HepG2 (cell line): ENCODE results near the gene APOM. TPM values are rescaled to one million over a fixed set of nuclear protein-coding genes. Genes with fewer than 3 reads are reported as not detected.

Source experiments
- FOXO1 ChIP-seq: sonication (generic); formaldehyde crosslinking; IDR thresholded peaks from 2 replicates; pipeline ENCODE4 v1.4.0; 2020; ENCODE audit warnings: missing genetic modification reagents
- HOXA5 ChIP-seq: sonication (generic); formaldehyde crosslinking; IDR thresholded peaks from 2 replicates; pipeline ENCODE4 v1.4.0; 2020; ENCODE audit warnings: missing genetic modification reagents
- IRF2 ChIP-seq: IDR thresholded peaks from 2 replicates; pipeline ENCODE4 v1.6.1; 2018; ENCODE audit warnings: missing genetic modification reagents, missing compliant biosample characterization
- KDM1A ChIP-seq: IDR thresholded peaks from 2 replicates; pipeline ENCODE4 v1.6.1; 2016; ENCODE audit warnings: missing compliant biosample characterization
- KMT2B ChIP-seq: IDR thresholded peaks from 2 replicates; pipeline ENCODE4 v1.6.1; 2016; ENCODE audit warnings: missing genetic modification reagents, missing compliant biosample characterization
- MLLT10 ChIP-seq: sonication (generic); formaldehyde crosslinking; IDR thresholded peaks from 2 replicates; pipeline ENCODE4 v1.4.0; 2020; ENCODE audit warnings: missing genetic modification reagents
- NR3C1 ChIP-seq: sonication (generic); formaldehyde crosslinking; IDR thresholded peaks from 2 replicates; pipeline ENCODE4 v1.4.0; 2020; ENCODE audit warnings: missing genetic modification reagents
- POLR2A ChIP-seq, 2 experiments: IDR thresholded peaks; 2 replicates each; pipeline ENCODE4 v1.6.1; 2011; ENCODE audit warnings: low read depth in 2 of 2, low read length in 2 of 2, mild to moderate bottlenecking in 1 of 2, moderate library complexity in 1 of 2; ENCODE audit not compliant: insufficient read depth in 1 of 2
- POLR2AphosphoS5 ChIP-seq: IDR thresholded peaks from 2 replicates; pipeline ENCODE4 v1.6.1; 2012; ENCODE audit warnings: low read depth, low read length
- SP140L ChIP-seq: sonication (generic); formaldehyde crosslinking; IDR thresholded peaks from 2 replicates; pipeline ENCODE4 v1.4.0; 2020; ENCODE audit warnings: missing genetic modification reagents, borderline replicate concordance
- SRSF9 ChIP-seq: fragments of 200-400 bp; formaldehyde crosslinking; IDR thresholded peaks from 2 replicates; pipeline ENCODE4 v1.6.1; 2018; ENCODE audit warnings: borderline replicate concordance, mild to moderate bottlenecking, low read depth, low read length; ENCODE audit not compliant: insufficient read depth, poor library complexity, severe bottlenecking
- TBP ChIP-seq: sonication (generic); formaldehyde crosslinking; IDR thresholded peaks from 2 replicates; pipeline ENCODE4 v1.5.0; 2020; ENCODE audit warnings: missing genetic modification reagents
- TGIF2 ChIP-seq: IDR thresholded peaks from 2 replicates; pipeline ENCODE4 v1.6.1; 2016; ENCODE audit warnings: control low read depth, missing compliant biosample characterization
- THYN1 ChIP-seq: sonication (generic); formaldehyde crosslinking; IDR thresholded peaks from 2 replicates; pipeline ENCODE4 v1.8.1; 2023; ENCODE audit warnings: low read depth, mild to moderate bottlenecking, moderate library complexity, missing genetic modification reagents, borderline replicate concordance
- ZNF317 ChIP-seq: sonication (generic); formaldehyde crosslinking; IDR thresholded peaks from 2 replicates; pipeline ENCODE4 v1.5.0; 2020; ENCODE audit warnings: mild to moderate bottlenecking, missing genetic modification reagents
- ZNF354B ChIP-seq: sonication (generic); formaldehyde crosslinking; IDR thresholded peaks from 2 replicates; pipeline ENCODE4 v1.8.0; 2022; ENCODE audit warnings: mild to moderate bottlenecking, missing genetic modification reagents
- ZNF629 ChIP-seq: sonication (generic); formaldehyde crosslinking; conservative IDR thresholded peaks from 2 replicates; pipeline ENCODE4 v1.5.0; 2020; ENCODE audit warnings: missing genetic modification reagents
- ZNF713 ChIP-seq: sonication (generic); formaldehyde crosslinking; IDR thresholded peaks from 2 replicates; pipeline ENCODE4 v1.4.0; 2020; ENCODE audit warnings: mild to moderate bottlenecking, missing genetic modification reagents
- ZNF724P ChIP-seq: sonication (generic); formaldehyde crosslinking; IDR thresholded peaks from 2 replicates; pipeline ENCODE4 v1.8.0; 2022; ENCODE audit warnings: missing genetic modification reagents, borderline replicate concordance
- ZNF749 ChIP-seq: sonication (generic); formaldehyde crosslinking; IDR thresholded peaks from 2 replicates; pipeline ENCODE4 v1.8.0; 2022; ENCODE audit warnings: mild to moderate bottlenecking, missing genetic modification reagents, moderate library complexity, borderline replicate concordance
- ZNF768 ChIP-seq: sonication (generic); formaldehyde crosslinking; IDR thresholded peaks from 2 replicates; pipeline ENCODE4 v1.4.0; 2020; ENCODE audit warnings: missing genetic modification reagents
- ZNF772 ChIP-seq: sonication (generic); formaldehyde crosslinking; IDR thresholded peaks from 2 replicates; pipeline ENCODE4 v1.5.0; 2020; ENCODE audit warnings: mild to moderate bottlenecking, missing genetic modification reagents
- ZNF841 ChIP-seq: sonication (generic); formaldehyde crosslinking; IDR thresholded peaks from 2 replicates; pipeline ENCODE4 v1.8.1; 2023; ENCODE audit warnings: missing genetic modification reagents, borderline replicate concordance
- polyA plus RNA-seq, 8 experiments: library from polyadenylated mRNA; depleted of rRNA in 3 of 8; stranded (reverse) in 7 of 8; unstranded in 1 of 8; fragments of >200 nt; fragmentation: Illumina TruSeq in 4 of 8; extraction: Trizol in 4 of 8; gene quantifications; 2 replicates each; pipeline versions ENCODE4 v1.2.1 to v1.2.3, GENCODE V29; 2011 to 2016; ENCODE audit warnings: low read depth in 4 of 8, missing spikeins in 1 of 8, mixed read lengths in 1 of 8; ENCODE audit not compliant: insufficient read depth in 1 of 8
- total RNA-seq, 5 experiments: library from RNA; depleted of rRNA; stranded (reverse); fragments of >200 nt; fragmentation: Illumina TruSeq; extraction: Trizol; gene quantifications; 2 replicates each; pipeline ENCODE4 v1.2.3, GENCODE V29; 2016; ENCODE audit warnings: low read depth in 1 of 5
- TF ChIP-seq, protein P1 (sequence below): sonication (generic); formaldehyde crosslinking; IDR thresholded peaks from 2 replicates; pipeline ENCODE4 v1.4.0; 2020; ENCODE audit warnings: missing genetic modification reagents
- TF ChIP-seq, protein P2 (sequence below): sonication (generic); formaldehyde crosslinking; IDR thresholded peaks from 2 replicates; pipeline ENCODE4 v1.4.0; 2020; ENCODE audit warnings: missing genetic modification reagents, borderline replicate concordance
- TF ChIP-seq, protein P3 (sequence below): sonication (generic); formaldehyde crosslinking; IDR thresholded peaks from 2 replicates; pipeline ENCODE4 v1.5.0; 2020; ENCODE audit warnings: missing genetic modification reagents
- TF ChIP-seq, protein P4 (sequence below): IDR thresholded peaks from 2 replicates; pipeline ENCODE4 v1.6.1; 2016

APOM gene
- total and polyA plus RNA-seq, 2 of the 13 experiments (the other 11 are each of a cell fraction or from before 2014, with no cell fraction given): 98.2 to 1,140 TPM

DNA sequence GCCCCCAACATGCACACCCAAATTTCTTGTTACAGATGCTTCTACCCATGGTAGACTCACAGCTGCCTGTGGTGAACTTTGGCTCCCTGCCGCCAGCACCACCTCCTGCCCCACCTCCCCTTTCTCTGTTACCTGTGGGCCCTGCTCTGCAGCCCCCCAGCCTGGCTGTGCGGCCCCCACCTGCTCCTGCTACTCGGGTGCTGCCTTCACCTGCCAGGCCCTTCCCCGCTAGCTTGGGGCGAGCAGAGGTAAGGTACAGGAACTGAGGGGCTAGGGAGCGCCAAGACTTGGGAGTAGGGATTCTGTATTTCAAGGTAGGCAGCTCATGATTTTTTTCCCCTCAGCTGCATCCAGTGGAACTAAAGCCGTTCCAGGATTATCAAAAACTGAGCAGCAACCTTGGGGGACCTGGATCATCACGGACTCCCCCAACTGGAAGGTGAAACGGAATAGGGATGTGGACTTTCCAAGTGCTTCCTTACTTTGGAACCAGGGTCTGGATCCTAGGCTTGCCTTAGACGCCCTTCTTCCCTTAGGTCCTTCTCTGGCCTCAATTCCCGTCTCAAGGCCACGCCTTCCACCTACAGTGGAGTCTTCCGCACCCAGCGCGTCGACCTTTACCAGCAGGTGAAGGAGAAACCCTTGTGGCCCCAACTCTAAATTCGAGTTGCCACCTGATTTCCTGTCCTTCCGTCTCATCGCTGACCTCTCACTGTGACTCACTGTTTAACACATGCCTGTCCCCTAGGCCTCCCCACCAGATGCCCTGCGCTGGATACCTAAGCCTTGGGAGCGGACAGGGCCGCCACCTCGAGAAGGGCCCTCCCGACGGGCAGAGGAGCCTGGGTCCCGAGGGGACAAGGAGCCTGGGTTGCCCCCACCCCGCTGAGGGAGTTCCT lies 18.7 kb upstream of the APOM start (continued):
- TF ChIP-seq IRF2 (no peak), SRSF9 (no peak), ZNF713 (CRISPR knock-in tag) (no peak), ZNF354B (no peak), MLLT10 (CRISPR knock-in tag) (no peak), ZNF629 (CRISPR knock-in tag) (no peak), ZNF749 (CRISPR knock-in tag) (no peak), ZNF724P (CRISPR knock-in tag) (no peak), ZNF768 (CRISPR knock-in tag) (no peak), ZNF772 (CRISPR knock-in tag) (no peak), KDM1A (CRISPR knock-in tag) (no peak), FOXO1 (CRISPR knock-in tag) (no peak), POLR2A (IDR thresholded peaks at IDR 0.05; ENCODE audit: insufficient read depth in 1 of 2, low read depth in 2 of 2, low read length in 2 of 2) (peak in 1 of 2 experiments; percentile 55; a peak in 1 of 4 replicates), SP140L (no peak), ZNF317 (CRISPR knock-in tag) (no peak), POLR2AphosphoS5 (peak; percentile 53), KMT2B (CRISPR knock-in tag) (no peak), NR3C1 (CRISPR knock-in tag) (no peak), ZNF841 (CRISPR knock-in tag) (no peak), HOXA5 (CRISPR knock-in tag) (no peak), TBP (CRISPR knock-in tag) (no peak), TGIF2 (CRISPR knock-in tag) (no peak), THYN1 (CRISPR knock-in tag) (no peak)
- TF ChIP-seq, protein P1, sequence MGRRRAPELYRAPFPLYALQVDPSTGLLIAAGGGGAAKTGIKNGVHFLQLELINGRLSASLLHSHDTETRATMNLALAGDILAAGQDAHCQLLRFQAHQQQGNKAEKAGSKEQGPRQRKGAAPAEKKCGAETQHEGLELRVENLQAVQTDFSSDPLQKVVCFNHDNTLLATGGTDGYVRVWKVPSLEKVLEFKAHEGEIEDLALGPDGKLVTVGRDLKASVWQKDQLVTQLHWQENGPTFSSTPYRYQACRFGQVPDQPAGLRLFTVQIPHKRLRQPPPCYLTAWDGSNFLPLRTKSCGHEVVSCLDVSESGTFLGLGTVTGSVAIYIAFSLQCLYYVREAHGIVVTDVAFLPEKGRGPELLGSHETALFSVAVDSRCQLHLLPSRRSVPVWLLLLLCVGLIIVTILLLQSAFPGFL: no peak
- TF ChIP-seq, protein P2, sequence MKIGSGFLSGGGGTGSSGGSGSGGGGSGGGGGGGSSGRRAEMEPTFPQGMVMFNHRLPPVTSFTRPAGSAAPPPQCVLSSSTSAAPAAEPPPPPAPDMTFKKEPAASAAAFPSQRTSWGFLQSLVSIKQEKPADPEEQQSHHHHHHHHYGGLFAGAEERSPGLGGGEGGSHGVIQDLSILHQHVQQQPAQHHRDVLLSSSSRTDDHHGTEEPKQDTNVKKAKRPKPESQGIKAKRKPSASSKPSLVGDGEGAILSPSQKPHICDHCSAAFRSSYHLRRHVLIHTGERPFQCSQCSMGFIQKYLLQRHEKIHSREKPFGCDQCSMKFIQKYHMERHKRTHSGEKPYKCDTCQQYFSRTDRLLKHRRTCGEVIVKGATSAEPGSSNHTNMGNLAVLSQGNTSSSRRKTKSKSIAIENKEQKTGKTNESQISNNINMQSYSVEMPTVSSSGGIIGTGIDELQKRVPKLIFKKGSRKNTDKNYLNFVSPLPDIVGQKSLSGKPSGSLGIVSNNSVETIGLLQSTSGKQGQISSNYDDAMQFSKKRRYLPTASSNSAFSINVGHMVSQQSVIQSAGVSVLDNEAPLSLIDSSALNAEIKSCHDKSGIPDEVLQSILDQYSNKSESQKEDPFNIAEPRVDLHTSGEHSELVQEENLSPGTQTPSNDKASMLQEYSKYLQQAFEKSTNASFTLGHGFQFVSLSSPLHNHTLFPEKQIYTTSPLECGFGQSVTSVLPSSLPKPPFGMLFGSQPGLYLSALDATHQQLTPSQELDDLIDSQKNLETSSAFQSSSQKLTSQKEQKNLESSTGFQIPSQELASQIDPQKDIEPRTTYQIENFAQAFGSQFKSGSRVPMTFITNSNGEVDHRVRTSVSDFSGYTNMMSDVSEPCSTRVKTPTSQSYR: no peak
- TF ChIP-seq, protein P3, sequence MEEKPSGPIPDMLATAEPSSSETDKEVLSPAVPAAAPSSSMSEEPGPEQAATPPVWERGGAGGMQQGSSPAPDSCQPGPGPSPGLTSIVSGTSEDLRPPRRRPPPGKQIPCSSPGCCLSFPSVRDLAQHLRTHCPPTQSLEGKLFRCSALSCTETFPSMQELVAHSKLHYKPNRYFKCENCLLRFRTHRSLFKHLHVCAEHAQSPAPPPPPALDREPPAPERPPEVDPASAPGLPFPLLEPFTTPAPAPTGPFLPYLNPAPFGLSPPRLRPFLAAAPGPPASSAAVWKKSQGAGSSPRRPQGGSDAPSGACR: no peak
- TF ChIP-seq, protein P4, sequence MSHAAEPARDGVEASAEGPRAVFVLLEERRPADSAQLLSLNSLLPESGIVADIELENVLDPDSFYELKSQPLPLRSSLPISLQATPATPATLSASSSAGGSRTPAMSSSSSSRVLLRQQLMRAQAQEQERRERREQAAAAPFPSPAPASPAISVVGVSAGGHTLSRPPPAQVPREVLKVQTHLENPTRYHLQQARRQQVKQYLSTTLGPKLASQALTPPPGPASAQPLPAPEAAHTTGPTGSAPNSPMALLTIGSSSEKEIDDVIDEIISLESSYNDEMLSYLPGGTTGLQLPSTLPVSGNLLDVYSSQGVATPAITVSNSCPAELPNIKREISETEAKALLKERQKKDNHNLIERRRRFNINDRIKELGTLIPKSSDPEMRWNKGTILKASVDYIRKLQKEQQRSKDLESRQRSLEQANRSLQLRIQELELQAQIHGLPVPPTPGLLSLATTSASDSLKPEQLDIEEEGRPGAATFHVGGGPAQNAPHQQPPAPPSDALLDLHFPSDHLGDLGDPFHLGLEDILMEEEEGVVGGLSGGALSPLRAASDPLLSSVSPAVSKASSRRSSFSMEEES (CRISPR knock-in tag): no peak
